SHP77 (cell line): ENCODE results near the gene ARHGAP9.
A peak's percentile ranks its signal among the peaks of the same experiment; 100 is the strongest.

ENCODE experiments used
- DNase-seq, 2 experiments: peaks; one replicate each; lab custom pipeline; 2025; lab: John Stamatoyannopoulos, UW

ARHGAP9 gene

GRCh38 chr12:57472391-57472790 is 7.3 kb downstream of the ARHGAP9 start:
- DNase-seq: no peak

DNA sequence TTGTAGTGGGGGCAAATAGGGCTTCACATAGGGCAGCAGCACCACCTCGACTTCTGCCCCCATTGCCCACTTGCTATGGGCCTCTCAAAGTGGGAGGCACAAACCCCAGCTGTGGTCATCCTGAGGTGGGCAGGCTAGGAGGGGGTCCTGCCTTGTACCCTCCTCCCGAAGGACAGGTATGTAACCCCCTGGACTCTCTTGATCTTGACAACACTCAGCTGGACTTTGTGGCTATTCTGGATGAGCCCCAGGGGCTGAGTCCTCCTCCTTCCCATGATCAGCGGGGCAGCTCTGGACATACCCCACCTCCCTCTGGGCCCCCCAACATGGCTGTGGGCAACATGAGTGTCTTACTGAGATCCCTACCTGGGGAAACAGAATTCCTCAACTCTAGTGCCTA is 8.0 kb downstream of the ARHGAP9 start:
- DNase-seq: no peak

DNA sequence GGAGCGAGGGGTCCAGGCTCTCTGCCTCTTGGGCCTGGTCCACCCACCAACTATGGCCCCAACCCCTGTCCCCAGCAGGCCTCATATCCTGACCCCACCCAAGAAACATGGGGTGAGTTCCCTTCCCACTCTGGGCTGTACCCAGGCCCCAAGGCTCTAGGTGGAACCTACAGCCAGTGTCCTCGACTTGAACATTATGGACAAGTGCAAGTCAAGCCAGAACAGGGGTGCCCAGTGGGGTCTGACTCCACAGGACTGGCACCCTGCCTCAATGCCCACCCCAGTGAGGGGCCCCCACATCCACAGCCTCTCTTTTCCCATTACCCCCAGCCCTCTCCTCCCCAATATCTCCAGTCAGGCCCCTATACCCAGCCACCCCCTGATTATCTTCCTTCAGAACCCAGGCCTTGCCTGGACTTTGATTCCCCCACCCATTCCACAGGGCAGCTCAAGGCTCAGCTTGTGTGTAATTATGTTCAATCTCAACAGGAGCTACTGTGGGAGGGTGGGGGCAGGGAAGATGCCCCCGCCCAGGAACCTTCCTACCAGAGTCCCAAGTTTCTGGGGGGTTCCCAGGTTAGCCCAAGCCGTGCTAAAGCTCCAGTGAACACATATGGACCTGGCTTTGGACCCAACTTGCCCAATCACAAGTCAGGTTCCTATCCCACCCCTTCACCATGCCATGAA is 8.6 kb downstream of the ARHGAP9 start:
- DNase-seq: no peak

DNA sequence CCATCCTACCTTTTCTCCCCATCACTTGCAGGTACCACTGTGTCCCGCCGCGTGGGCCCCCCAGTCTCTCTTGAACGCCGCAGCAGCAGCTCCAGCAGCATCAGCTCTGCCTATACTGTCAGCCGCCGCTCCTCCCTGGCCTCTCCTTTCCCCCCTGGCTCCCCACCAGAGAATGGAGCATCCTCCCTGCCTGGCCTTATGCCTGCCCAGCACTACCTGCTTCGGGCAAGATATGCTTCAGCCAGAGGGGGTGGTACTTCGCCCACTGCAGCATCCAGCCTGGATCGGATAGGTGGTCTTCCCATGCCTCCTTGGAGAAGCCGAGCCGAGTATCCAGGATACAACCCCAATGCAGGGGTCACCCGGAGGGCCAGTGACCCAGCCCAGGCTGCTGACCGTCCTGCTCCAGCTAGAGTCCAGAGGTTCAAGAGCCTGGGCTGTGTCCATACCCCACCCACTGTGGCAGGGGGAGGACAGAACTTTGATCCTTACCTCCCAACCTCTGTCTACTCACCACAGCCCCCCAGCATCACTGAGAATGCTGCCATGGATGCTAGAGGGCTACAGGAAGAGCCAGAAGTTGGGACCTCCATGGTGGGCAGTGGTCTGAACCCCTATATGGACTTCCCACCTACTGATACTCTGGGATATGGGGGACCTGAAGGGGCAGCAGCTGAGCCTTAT is 9.2 kb downstream of the ARHGAP9 start:
- DNase-seq: no peak

DNA sequence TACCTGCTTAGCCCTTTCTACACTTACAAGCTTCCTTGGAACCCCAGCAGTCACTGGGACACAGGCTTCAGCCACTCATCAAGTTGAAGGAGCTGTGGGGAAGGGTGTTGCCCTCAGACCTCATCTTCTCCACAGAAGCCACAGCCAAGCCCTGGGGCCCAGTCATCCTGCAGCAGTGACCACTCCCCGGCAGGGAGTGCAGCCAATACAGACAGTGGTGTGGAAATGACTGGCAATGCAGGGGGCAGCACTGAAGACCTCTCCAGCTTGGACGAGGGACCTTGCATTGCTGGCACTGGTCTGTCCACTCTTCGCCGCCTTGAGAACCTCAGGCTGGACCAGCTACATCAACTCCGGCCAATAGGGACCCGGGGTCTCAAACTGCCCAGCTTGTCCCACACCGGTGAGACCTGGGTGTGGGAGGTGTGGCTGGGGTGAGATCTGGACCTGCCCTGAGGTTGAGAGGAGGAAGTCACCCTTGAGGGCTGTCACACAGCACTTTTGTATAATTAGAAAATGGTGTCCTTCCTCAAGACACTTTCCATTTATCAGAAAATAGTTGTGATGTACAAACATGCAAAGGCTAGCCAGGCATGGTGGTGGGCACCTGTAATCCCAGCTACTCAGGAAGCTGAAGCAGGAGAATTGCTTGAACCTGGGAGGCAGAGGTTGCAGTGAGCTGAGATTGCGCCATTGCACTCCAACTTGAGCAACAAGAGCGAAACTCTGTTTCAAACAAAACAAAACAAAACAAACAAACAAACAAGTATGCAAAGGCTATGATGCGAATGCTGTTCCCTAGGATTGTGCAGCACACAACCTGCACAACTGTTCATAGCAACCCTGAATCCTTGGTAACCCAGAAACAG is 10.1 kb downstream of the ARHGAP9 start:
- no peak for DNase-seq

- DNase-seq: no peak
Observed at GRCh38 chr12:57467915-57468314, 11.8 kb downstream of the ARHGAP9 start.

DNA sequence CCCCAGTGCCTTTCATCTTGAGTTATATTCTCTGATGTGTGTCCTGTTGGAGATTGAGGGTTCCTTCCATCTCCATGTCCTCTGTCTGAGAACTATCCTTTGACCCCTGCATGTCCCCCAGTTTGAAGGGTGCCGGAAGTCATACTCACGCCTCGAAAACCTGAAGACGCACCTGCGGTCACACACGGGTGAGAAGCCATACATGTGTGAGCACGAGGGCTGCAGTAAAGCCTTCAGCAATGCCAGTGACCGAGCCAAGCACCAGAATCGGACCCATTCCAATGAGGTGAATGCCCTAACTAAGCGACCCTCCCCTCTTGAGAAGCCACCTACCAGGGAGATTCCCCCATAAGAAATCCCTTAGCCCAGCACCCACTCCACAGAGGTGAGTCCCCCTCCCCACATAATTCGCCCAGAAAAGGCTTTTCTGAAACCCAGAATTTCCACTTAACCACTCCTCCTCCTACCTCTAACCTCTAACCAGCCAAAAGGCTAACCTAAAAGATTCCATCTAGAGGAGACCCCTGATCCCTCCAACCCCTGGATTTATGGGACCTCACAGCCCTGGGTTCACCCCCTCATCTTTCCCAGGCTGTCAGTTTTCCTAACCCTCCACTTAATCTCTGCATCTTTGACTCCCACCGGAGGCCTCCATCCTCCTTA is 12.3 kb downstream of the ARHGAP9 start:
- no peak for DNase-seq

- DNase-seq: no peak
Observed at GRCh38 chr12:57465747-57466505, 13.7 kb downstream of the ARHGAP9 start.

- no peak for DNase-seq
Observed at GRCh38 chr12:57465030-57465746, 14.5 kb downstream of the ARHGAP9 start.

GRCh38 chr12:57464569-57464968 is 15.1 kb downstream of the ARHGAP9 start:
- DNase-seq: no peak

DNA sequence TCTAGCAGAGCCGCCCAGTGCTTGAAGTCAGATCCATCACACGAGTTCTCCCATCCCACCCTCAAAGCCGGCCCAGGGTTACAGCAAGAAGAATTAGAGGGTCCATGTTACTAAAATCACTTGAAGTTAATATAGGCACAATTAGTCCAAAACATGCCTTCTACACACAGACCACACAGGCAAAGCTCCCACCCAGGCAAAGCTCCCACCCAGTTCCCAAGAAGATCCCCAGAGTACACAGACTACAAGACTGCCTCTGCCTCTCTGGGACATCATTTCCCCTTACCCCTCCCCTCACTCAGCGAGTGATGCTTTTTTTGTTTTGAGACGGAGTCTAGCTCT is 16.8 kb downstream of the ARHGAP9 start:
- DNase-seq: no peak

- DNase-seq: peak; percentile 87 to 89
Observed at GRCh38 chr12:57462251-57462911, 17.3 kb downstream of the ARHGAP9 start.

DNA sequence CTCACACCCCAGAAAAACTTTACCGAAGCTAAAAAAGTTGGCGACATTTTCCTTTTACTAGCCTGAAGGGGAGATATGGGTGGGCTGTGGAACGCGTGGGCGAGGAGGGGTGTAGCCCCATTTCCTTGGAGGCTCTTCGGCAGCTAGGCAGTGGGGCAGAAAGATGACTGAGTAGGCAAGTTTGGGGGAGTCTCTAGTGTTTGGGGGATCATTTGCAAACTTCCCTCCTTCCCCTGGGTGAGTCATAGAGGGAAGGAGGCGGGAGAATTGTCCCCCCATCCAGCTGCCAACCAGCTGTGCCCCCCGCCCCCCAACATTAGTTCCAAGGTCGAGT is 17.8 kb downstream of the ARHGAP9 start:
- no peak for DNase-seq

DNA sequence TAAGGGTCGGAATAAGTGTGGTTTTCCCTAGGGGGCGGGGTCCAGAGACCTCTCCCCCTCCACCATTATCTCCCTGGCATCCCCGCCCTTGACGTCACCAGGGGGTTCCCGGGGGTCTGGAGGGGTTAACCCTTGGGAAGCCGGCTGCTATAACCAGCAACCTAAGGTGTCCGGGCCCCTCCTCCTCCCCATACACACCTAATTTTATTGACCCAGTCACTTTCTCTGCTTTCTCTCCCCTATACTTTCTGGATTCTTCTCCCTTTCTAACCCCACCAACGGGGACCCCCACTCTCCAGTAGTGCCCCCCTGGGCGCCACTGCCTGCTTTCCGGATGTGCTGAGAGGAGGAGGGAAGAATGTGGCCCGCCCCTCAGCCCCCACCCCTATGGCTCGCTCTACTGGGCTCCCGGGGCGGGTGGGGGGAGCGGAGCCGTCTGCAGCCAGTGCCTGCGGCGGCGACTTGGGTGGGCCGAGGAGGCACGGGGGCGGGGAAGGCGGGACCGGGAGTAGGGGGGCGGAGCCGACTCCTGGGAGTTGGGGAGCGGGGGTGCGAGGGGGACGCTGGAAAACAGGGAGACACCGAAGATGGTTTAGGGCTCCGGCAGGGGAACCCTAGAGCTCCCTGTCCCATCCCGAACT is 18.3 kb downstream of the ARHGAP9 start:
- DNase-seq: no peak

- no peak for DNase-seq
Observed at GRCh38 chr12:57460841-57461275, 18.8 kb downstream of the ARHGAP9 start.

- DNase-seq: no peak
Observed at GRCh38 chr12:57460468-57460784, 19.2 kb downstream of the ARHGAP9 start.

DNA sequence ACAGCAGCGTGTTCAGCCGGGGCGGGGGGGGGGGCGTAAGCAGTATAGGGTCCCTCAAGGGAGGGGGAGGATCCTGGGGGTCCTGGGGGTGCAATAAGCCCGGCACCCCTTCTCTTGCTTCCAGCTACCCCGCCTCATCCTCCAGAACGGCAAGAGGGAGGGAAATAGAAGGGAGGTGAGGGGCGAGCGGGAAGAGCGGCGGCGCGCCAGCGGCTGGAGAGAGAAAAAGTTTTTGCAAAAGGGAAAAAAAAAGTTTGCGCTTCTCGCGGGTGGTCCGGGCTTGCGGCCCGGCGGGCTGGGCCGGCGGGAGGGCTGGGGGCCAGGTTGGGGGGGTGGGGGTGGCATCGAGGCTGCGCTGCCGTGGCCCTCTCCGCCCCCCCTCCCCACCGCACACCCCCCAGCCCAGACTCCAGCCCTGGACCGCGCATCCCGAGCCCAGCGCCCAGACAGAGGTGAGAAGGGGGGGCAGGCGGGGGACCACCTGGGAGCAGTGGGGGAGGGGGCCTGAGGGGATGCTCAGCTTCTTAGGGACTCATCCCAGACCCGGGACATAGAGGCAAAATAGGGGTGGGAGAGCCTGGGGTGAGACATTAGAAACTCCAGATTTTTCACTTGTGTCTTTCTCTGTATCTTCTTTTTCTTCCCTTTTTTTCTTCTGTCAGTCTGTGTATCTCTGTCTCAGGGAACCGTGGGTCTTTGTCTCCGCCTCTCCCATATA is 19.8 kb downstream of the ARHGAP9 start, which contains the start of gene GLI1:
GLI1 (plus strand) TSS at position 36 of the 718 bp plus-strand sequence. CDS start 3,907 bp downstream, outside the sequence.
- DNase-seq: no peak

DNA sequence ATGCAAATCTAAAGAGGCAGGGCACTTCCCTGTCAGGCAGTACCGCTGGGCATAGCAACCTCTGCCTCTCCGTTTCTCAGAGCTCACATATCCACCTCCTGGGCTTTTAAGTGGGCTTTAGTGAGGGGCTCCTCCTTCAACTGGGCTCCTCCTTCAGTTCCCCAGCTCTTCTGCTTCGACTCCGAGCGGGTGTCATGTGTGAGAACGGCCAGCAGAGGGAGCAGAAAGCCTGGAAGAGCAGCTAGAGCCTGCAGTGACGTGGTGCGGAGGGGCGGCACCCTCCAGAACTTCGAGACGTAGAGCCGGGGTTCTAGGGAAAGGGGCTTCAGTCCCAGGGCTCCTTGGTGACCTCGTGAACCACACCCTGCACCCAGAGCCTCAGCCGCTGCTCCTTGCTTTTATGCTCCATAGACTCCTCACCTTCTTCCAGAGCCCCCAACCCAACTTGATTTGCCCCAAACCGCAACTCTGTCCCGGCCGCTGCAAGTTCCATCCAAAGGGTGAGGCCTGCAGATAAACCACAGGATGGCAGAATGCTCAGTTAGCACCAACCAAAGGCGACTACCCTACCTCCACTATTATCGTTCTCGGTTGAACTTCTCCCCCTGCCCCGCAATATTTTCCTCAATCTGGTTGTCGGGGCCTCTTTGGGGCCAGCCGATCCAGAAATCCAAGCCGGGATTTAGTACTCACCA is 20.5 kb downstream of the ARHGAP9 start:
- DNase-seq: peak; percentile 90 to 91

- DNase-seq: no peak
Observed at GRCh38 chr12:57458665-57459054, 21.0 kb downstream of the ARHGAP9 start.
